ENCODE data around the gene NATD1.

Gene NATD1

DNA sequence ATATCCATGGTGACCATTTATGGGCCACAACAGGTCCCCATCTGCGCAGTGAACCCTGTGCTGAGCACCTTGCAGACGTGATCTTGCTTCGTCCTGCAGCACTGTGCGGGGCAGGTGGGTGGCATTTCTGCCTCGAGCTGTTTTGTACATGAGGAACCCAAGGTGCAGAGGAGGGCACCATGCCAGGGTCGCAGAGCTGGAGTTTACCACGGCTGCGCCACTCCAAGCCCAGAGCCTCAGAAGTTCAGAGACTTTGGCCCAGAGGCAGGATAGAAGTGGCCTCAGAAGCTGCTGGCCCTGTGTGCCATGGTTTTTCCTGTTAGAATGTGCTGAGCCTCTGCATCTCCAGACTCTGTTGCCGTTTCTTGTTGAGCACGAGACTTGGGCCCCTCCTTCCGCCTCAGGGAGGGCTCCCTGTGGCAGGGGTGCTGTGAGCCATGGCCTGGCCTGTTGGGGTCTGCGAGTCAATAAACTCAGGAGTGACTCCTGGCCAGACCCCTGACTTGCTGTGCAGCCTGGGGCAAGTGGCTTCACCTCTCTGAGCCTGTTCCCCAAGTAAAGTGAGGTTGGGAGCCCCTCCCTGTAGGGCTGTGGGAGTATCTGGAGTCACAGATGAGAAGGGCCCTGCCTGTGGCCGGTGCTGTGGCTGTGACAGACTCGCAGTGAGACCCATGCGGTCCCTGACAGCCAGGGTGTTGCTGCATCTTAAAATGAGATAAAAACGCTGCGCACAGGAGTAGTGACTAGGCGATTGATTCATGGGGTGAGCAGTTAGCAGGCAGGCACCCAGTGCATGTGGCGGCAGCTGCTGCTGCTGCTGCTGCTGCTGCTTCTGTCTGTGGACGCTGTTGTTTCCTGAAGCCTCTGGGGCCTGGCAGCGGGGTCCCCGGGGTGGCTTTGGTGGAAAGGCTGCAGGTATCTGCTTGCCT, 43.2 kb upstream of the NATD1 start:
- Histone ChIP-seq H3K27ac (ENCODE audit: low read depth, low read length) (no peak overlapping the region), H3K4me3 (ENCODE audit: low read length) (no peak overlapping the region), H3K9ac (ENCODE audit: low read depth, low read length) (no peak overlapping the region), H3K9me3 (ENCODE audit: insufficient read depth, low read depth, low read length) (peaks cover 17% of the 10 kb centered on the region), H3K4me1 (ENCODE audit: insufficient read depth, low read length) (no peaks in the 10 kb centered on the region), H3K36me3 (ENCODE audit: insufficient read depth, low read length) (peaks cover 25% of the 10 kb centered on the region), H3K27me3 (ENCODE audit: insufficient read depth, low read length) (no peaks in the 10 kb centered on the region)
- 79% methylated on average over 22 of the region's 22 CpGs for WGBS

DNA sequence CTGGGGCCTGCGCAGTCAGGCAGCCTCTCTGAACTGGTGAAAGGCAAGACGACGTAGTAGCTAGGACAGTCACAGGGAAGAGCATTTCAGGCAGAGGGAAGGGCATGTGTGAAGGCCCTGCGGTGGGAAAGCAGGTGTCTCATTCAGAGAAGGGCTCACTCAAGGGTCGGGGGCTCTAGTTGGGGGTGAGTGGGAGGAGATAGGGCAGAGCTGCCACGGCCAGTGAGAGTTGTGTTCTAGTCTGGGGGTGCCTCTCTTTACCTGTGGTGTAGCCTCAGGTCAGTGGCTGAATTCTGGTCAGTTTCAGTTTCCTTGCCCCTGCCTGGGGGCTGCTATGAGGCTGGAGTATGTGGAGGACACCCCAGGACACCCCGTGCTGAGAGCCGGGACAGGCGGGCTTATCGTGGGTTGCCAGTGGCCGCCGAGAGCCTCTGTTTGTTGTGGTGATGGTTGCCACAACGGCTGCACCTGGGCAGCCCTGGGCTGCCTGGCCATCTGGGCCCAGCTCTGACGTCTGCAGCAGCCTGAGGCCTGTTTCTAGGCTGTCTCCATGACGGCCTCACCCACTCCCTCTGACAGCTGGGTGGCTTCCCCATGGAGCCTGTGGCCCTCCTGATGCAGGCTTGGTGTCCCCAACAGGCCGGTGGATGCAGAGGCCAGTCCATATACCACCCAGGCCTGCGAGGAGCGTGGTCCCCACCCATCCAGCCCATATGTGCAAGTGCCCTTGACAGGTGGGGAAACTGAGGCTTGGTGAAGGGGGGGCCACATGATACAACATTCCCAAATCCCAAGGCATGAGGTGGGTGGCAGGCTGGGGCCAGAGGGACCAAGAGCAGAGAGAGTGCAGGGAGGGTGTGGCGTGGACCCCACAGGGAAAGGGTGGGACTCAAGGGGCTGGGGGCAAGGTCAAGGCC, 42.1 kb upstream of the NATD1 start:
- peaks cover 15% of the 10 kb centered on the region for H3K9me3 ChIP-seq (ENCODE audit: insufficient read depth, low read depth, low read length)
- H3K27ac ChIP-seq (ENCODE audit: low read depth, low read length) = no peak overlapping the region
- peaks cover 14% of the 10 kb centered on the region for H3K36me3 ChIP-seq (ENCODE audit: insufficient read depth, low read length)
- no peak overlapping the region for H3K4me3 ChIP-seq (ENCODE audit: low read length)
- no peak overlapping the region for H3K9ac ChIP-seq (ENCODE audit: low read depth, low read length)
- no peaks in the 10 kb centered on the region for H3K27me3 ChIP-seq (ENCODE audit: insufficient read depth, low read length)
- no peaks in the 10 kb centered on the region for H3K4me1 ChIP-seq (ENCODE audit: insufficient read depth, low read length)
- WGBS = 85% methylated on average over 19 of the region's 19 CpGs

DNA sequence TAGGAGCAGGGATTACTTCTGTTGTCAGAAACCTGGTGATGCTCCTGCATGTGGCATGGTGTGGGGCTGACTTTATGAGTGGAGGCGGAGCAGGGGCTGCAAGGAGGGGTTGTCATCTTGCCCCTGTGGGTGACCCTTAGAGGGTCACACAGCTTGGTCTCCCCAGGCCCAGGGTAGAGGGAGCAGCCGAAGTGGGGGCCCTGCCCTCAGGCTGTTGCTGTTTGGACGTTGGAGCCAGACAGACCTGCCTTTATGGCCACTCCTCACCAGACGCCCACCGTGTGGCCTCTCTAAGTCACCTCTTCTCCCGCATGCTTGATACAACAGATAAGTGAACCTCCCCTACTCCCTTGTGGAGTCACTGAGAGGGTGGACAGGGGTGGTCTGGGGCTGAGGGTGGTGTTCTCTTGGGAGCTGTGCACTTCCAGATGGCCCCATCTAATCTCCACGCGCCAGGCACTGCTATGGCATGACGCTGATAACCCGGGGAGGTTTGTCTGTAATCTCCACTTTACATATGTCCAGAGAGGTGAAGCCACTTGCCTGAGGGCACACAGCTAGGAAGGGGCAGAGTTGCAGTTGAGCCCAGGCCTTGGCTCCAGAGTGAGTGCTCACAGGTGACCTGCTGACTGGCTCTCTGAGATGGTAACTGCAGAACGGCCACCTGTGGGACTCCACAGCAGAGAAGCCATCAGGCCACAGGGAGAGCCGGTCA, 41.3 kb upstream of the NATD1 start:
- H3K4me1 ChIP-seq (ENCODE audit: insufficient read depth, low read length) = no peaks in the 10 kb centered on the region
- peaks cover 8% of the 10 kb centered on the region for H3K36me3 ChIP-seq (ENCODE audit: insufficient read depth, low read length)
- 68% methylated on average over 12 of the region's 12 CpGs for WGBS

DNA sequence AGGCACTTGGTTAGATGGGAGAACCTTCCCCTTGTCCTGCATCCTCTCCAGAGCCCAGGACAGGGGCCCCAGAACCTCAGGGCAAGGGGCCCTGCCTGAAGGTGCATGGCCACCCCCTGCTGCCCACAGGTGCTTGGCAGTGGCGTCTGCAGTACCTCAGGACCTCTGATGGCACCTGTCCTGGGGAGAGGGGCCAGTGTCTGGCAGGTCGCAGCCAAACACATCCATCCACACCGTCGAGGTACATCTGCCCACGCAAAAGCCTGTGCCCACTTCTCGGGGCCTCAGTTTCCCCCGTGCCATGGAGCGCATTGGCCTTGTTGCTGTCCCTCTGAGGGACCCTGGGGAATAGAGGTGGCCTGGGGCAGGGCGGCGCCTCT, 40.6 kb upstream of the NATD1 start:
- Histone ChIP-seq H3K9ac (ENCODE audit: low read depth, low read length) (no peak overlapping the region), H3K4me1 (ENCODE audit: insufficient read depth, low read length) (no peaks in the 10 kb centered on the region), H3K4me3 (ENCODE audit: low read length) (no peak overlapping the region), H3K27me3 (ENCODE audit: insufficient read depth, low read length) (no peaks in the 10 kb centered on the region), H3K27ac (ENCODE audit: low read depth, low read length) (no peak overlapping the region), H3K36me3 (ENCODE audit: insufficient read depth, low read length) (peaks cover 1% of the 10 kb centered on the region; the same call in 1 of the 2 replicates), H3K9me3 (ENCODE audit: insufficient read depth, low read depth, low read length) (peaks cover 10% of the 10 kb centered on the region)
- WGBS = 63% methylated on average over 10 of the region's 10 CpGs

More for the DNA sequence above, 41.3 kb upstream of the NATD1 start:
- Histone ChIP-seq H3K9me3 (ENCODE audit: insufficient read depth, low read depth, low read length) (peaks cover 10% of the 10 kb centered on the region), H3K27me3 (ENCODE audit: insufficient read depth, low read length) (no peaks in the 10 kb centered on the region), H3K27ac (ENCODE audit: low read depth, low read length) (no peak overlapping the region), H3K9ac (ENCODE audit: low read depth, low read length) (no peak overlapping the region), H3K4me3 (ENCODE audit: low read length) (no peak overlapping the region)

DNA sequence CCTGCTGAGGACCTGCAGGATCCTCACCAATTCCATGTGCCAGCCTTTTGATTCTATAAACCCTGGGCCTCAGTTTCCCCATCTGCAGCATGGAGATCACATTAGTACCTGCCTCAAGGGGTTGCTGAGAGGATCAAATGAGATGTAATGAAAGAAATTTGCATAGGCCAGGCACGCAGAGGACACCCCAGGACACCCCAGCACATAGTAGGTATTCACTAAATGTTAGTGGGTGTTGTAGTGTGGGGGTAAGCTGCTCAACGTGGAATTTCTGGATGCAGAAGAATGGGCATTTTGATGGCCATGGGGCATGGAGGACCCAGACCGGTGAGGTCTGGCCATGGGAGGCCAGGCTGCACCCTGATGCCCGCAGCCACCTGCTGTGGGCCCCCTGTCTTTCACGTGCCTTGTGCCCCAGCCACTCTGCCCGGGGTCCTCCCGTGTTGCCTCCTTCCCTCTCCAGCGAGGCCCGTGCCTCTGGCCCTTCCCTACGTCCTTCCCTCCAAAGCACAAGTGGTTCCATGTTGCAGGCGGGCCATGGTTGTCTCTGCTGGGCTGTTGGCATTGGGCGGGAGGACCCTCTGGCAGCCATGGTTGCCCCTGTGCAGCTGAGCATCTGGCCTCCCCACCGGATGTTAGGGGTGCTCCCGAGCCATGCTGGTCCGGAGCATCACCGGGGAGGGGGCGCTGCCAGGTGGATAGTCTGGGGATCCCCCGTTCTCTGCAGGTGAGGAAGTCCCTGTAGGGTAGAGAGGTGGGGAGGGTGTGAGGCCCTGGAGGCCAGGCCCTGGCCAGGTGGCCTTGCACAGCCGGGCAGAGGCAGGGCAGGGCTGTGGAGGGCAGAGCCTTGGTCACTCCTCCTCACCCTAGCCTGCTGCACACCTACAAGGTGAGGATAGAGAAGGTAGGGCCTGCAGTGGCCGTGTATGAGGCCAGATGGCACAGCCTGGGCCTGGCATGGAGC, 39.9 kb upstream of the NATD1 start:
- 84% methylated on average over 20 of the region's 20 CpGs for WGBS
- Histone ChIP-seq H3K36me3 (ENCODE audit: insufficient read depth, low read length) (no peaks in the 10 kb centered on the region), H3K27me3 (ENCODE audit: insufficient read depth, low read length) (no peaks in the 10 kb centered on the region), H3K4me1 (ENCODE audit: insufficient read depth, low read length) (no peaks in the 10 kb centered on the region), H3K9ac (ENCODE audit: low read depth, low read length) (no peak overlapping the region), H3K27ac (ENCODE audit: low read depth, low read length) (no peak overlapping the region), H3K4me3 (ENCODE audit: low read length) (no peak overlapping the region), H3K9me3 (ENCODE audit: insufficient read depth, low read depth, low read length) (peaks cover 10% of the 10 kb centered on the region)

DNA sequence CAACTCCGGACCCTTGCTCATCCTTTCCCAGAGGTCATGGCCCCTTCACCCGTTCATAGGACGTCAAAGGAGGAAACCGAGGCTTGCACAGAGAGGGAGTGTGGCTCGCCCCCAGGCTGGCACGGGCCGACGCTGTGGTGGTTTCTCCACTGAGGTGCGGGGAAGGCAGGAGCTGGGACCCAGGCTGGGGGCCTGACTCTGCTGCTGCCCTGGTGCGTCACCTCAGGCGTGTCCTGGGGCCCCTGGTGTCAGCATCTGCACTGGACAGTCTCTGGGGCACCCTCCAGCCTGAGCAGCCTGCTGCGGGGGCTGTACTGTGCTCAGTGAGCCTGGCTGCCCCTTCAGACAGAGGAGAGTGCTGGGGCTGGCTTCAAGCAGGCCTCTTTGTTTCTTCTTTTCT, 38.7 kb upstream of the NATD1 start:
- Histone ChIP-seq H3K27me3 (ENCODE audit: insufficient read depth, low read length) (no peaks in the 10 kb centered on the region), H3K27ac (ENCODE audit: low read depth, low read length) (no peak overlapping the region), H3K9me3 (ENCODE audit: insufficient read depth, low read depth, low read length) (peaks cover 10% of the 10 kb centered on the region), H3K36me3 (ENCODE audit: insufficient read depth, low read length) (no peaks in the 10 kb centered on the region), H3K9ac (ENCODE audit: low read depth, low read length) (no peak overlapping the region), H3K4me1 (ENCODE audit: insufficient read depth, low read length) (peaks cover 3% of the 10 kb centered on the region; the same call in 1 of the 2 replicates), H3K4me3 (ENCODE audit: low read length) (no peak overlapping the region)
- WGBS = 67% methylated on average over 12 of the region's 12 CpGs

DNA sequence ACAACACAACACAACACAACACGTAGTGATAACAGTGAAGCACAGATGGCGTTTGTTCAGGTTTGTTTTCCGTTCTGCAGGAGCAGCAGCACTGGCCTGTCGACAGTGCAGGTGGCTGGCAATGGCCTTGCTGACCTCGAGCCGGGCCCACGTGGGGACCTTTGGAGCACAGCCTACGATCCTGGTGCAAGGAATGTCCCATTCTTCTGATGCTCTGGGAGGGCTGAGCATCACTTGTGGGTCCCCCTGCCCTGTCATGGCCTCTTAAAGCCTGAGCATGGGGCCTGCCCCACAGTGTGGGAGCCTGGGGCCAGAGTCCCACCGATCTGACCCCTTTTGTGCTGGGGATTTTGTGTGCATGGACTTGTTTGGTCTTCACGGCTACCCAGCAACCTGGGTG, 38.1 kb upstream of the NATD1 start:
- H3K27ac ChIP-seq (ENCODE audit: low read depth, low read length) = no peak overlapping the region
- H3K9ac ChIP-seq (ENCODE audit: low read depth, low read length) = no peak overlapping the region
- no peaks in the 10 kb centered on the region for H3K36me3 ChIP-seq (ENCODE audit: insufficient read depth, low read length)
- peaks cover 8% of the 10 kb centered on the region for H3K4me1 ChIP-seq (ENCODE audit: insufficient read depth, low read length)
- H3K9me3 ChIP-seq (ENCODE audit: insufficient read depth, low read depth, low read length) = peaks cover 10% of the 10 kb centered on the region
- no peaks in the 10 kb centered on the region for H3K27me3 ChIP-seq (ENCODE audit: insufficient read depth, low read length)
- 79% methylated on average over 10 of the region's 10 CpGs for WGBS
- H3K4me3 ChIP-seq (ENCODE audit: low read length) = no peak overlapping the region

DNA sequence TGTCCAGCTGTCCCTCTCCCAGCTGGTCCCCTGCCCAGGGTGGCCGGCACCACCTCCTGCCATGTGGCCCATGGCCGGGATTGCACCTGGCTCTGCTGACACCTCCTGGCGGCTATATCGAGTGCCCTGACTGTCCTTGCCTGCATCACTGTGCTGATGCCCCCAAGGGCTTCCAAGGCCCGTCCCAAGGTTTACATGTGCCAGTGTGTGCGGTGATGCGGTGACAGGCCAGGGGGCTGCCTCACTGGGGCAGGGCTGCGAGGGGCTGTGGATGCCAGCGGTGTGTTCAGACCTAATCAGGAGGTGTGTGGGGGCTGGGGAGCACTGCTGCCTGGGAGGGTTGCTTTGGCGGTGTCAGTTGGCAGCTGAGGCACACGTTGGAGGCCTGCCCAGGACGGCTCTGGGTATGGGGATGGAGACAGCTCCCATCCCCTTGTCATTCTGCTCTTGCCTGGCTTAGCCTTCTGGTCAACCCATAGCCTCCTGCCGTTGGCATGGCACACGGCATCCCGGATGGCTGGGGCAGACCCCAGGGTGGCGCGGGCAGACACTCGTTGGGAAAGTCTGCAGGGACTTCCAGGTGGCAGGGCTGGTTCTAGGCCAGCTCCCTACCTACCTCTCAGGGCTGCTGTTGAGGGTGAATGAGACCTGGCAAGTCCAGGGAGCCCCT, 36.8 kb upstream of the NATD1 start:
- Histone ChIP-seq H3K27ac (ENCODE audit: low read depth, low read length) (no peak overlapping the region), H3K9me3 (ENCODE audit: insufficient read depth, low read depth, low read length) (peaks cover 10% of the 10 kb centered on the region), H3K9ac (ENCODE audit: low read depth, low read length) (no peak overlapping the region), H3K4me3 (ENCODE audit: low read length) (no peak overlapping the region), H3K4me1 (ENCODE audit: insufficient read depth, low read length) (peaks cover 18% of the 10 kb centered on the region), H3K27me3 (ENCODE audit: insufficient read depth, low read length) (no peaks in the 10 kb centered on the region), H3K36me3 (ENCODE audit: insufficient read depth, low read length) (no peaks in the 10 kb centered on the region)
- 92% methylated on average over 18 of the region's 18 CpGs for WGBS

DNA sequence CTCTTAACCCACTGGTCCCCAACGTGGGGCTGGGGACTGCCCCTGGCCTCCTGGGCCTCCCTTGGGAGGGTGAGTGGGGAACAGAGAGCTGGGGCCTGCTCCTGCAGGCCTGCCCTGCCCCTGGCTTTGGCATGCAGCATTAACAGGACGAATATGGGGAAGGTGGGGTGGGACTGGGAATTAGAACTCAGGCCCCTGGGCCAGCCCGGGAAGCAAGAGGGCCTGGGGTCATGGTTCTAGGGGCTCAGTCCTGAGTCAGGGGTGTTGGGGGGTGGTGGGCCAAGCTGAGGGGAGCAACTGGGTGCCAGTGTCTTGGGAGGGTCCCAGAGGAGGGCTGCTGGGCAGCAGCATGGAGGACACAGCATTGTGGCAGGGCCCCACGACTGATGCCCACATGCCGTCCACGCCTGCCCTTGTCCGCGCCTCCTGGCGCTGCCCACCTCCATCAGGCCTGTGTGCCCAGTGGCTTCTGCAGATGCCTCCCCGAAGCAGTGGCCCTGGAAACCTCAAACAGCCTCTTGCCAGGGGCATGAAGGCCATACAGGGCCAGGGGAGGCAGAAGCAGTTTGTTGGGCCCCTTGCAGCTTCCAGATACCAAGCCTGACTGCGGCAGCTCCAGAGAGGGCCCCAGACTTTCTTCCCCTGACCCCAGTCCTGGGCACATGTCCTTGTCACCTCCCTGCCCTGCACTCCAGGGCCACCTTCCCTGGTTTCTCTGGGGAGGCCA, 36.1 kb upstream of the NATD1 start:
- H3K9me3 ChIP-seq (ENCODE audit: insufficient read depth, low read depth, low read length) = peaks cover 6% of the 10 kb centered on the region; the same call in 1 of the 2 replicates
- H3K36me3 ChIP-seq (ENCODE audit: insufficient read depth, low read length) = no peaks in the 10 kb centered on the region
- peaks cover 18% of the 10 kb centered on the region for H3K4me1 ChIP-seq (ENCODE audit: insufficient read depth, low read length)
- H3K9ac ChIP-seq (ENCODE audit: low read depth, low read length) = no peak overlapping the region
- H3K27me3 ChIP-seq (ENCODE audit: insufficient read depth, low read length) = no peaks in the 10 kb centered on the region
- no peak overlapping the region for H3K4me3 ChIP-seq (ENCODE audit: low read length)
- WGBS = 92% methylated on average over 11 of the region's 11 CpGs
- no peak overlapping the region for H3K27ac ChIP-seq (ENCODE audit: low read depth, low read length)
